ENCODE results near the gene RAB17.

RAB17 gene

GRCh38 chr2:237633061-237633561, 42.6 kb upstream of the RAB17 start:
- DNase-seq (ENCODE audit: low read depth), result no peak
- TF ChIP-seq, protein P1, sequence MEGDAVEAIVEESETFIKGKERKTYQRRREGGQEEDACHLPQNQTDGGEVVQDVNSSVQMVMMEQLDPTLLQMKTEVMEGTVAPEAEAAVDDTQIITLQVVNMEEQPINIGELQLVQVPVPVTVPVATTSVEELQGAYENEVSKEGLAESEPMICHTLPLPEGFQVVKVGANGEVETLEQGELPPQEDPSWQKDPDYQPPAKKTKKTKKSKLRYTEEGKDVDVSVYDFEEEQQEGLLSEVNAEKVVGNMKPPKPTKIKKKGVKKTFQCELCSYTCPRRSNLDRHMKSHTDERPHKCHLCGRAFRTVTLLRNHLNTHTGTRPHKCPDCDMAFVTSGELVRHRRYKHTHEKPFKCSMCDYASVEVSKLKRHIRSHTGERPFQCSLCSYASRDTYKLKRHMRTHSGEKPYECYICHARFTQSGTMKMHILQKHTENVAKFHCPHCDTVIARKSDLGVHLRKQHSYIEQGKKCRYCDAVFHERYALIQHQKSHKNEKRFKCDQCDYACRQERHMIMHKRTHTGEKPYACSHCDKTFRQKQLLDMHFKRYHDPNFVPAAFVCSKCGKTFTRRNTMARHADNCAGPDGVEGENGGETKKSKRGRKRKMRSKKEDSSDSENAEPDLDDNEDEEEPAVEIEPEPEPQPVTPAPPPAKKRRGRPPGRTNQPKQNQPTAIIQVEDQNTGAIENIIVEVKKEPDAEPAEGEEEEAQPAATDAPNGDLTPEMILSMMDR (IDR thresholded peaks at IDR 0.05; ENCODE audit: low read length, missing control alignments), result no peak
- H3K4me3 ChIP-seq (replicated peaks; ENCODE audit: low read depth, low read length), result no peak overlapping the region

- DNase-seq (ENCODE audit: low read depth), result no peak
- TF ChIP-seq, protein P1 (IDR thresholded peaks at IDR 0.05; ENCODE audit: low read length, missing control alignments), result no peak
- H3K4me3 ChIP-seq (replicated peaks; ENCODE audit: low read depth, low read length), result no peak overlapping the region
Observed at GRCh38 chr2:237631801-237632585, 41.5 kb upstream of the RAB17 start.

GRCh38 chr2:237631007-237631785, 40.7 kb upstream of the RAB17 start:
- no peak for DNase-seq (ENCODE audit: low read depth)
- H3K4me3 ChIP-seq (replicated peaks; ENCODE audit: low read depth, low read length), result no peak overlapping the region
- TF ChIP-seq, protein P1 (IDR thresholded peaks at IDR 0.05; ENCODE audit: low read length, missing control alignments), result no peak

DNA sequence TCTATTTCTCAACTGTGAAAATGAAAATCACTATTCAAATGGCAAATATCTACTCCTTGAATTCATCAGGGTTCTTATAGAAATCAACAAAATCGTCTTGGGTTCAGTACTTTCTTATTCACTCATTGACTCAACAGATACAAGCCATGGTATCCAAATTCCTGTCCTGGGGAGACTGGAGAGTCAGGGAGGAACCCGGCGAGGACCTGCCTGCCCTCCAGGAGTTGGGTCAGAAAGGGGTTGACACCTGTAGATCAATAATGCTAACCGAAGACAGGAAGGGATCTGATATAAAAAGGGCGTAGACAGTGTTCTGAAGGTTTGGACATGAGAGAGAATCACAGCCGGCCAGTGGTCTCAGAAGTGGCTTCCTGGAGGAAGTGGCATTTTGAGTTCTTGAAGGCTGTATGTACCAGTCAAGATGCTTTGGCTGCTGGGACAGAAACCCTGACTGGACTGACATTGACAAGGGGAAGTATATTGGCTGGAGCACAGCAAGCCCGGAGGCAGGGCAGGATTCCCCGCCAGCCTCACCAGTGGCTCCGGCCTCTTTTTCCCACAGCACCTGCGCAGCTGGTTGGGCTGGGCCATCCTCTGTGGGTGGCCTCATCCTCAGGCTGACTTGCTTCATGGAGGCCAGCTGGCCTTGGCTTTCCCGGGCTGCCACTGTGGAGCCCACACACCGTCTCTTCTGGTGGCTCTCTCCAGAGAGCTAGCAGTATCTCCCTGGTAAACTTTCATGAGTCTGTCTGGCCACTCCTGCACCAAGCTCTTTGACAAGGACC, 39.9 kb upstream of the RAB17 start:
- TF ChIP-seq, protein P1 (IDR thresholded peaks at IDR 0.05; ENCODE audit: low read length, missing control alignments), result no peak
- DNase-seq (ENCODE audit: low read depth), result no peak
- no peak overlapping the region for H3K4me3 ChIP-seq (replicated peaks; ENCODE audit: low read depth, low read length)

DNA sequence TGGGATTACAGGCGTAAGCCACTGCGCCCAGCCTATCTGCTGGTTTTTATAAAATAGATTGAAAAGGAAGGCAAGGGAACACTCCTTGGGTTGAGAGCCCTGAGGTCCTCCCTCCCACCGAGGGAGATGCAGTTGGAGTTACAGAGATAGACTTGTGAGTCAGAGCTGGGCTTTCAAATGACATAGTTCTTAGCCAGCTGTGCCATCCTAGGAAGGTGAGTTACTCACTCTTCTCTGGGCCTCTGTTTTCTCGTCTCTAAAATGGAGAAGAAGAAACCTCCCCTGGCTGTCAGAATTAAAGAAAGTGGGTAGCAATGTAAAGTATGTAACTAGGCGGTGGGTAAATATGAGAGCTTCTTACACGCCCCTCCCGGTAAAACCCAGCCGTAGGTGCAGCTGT, 39.2 kb upstream of the RAB17 start:
- no peak for DNase-seq (ENCODE audit: low read depth)
- TF ChIP-seq, protein P1 (IDR thresholded peaks at IDR 0.05; ENCODE audit: low read length, missing control alignments), result no peak
- no peak overlapping the region for H3K4me3 ChIP-seq (replicated peaks; ENCODE audit: low read depth, low read length)

DNA sequence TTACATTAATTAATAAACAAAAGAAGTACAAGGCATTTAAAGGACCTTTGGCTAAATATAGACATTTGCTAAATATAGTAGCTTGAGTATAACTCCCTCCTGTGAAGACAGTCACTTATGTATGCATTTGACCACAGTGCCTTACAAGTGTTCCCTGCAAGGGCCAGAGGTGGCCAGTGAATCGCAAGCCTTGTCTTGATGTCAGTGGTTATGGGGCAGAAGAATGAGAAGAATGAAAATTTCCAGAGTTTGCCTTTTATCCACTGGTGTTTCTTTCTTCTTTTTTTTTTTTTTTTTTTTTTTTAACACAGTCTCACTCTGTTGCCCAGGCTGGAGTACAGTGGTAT, 38.6 kb upstream of the RAB17 start:
- H3K4me3 ChIP-seq (replicated peaks; ENCODE audit: low read depth, low read length), result no peak overlapping the region
- TF ChIP-seq, protein P1 (IDR thresholded peaks at IDR 0.05; ENCODE audit: low read length, missing control alignments), result no peak
- no peak for DNase-seq (ENCODE audit: low read depth)
